HUES64 (cell line): ENCODE data around the gene KLF16.

ENCODE experiments used
- H3K27ac ChIP-seq: 2 replicates; pipeline ENCODE4 v1.7.0; 2013; ENCODE audit warnings: low read depth, low read length, inconsistent platforms
- H3K27me3 ChIP-seq: 2 replicates; pipeline ENCODE4 v1.6.1; 2013; ENCODE audit warnings: mild to moderate bottlenecking, low read length; ENCODE audit not compliant: insufficient read depth
- H3K36me3 ChIP-seq: 2 replicates; pipeline ENCODE4 v1.6.1; 2013; ENCODE audit warnings: mild to moderate bottlenecking, low read length; ENCODE audit not compliant: insufficient read depth
- H3K4me1 ChIP-seq: 2 replicates; pipeline ENCODE4 v1.6.1; 2013; ENCODE audit warnings: mild to moderate bottlenecking, low read length, moderate library complexity; ENCODE audit not compliant: insufficient read depth
- H3K4me3 ChIP-seq: 2 replicates; pipeline ENCODE4 v1.5.1; 2013; ENCODE audit warnings: mild to moderate bottlenecking, low read length, moderate library complexity
- H3K9ac ChIP-seq: 2 replicates; pipeline ENCODE4 v1.6.1; 2013; ENCODE audit warnings: mild to moderate bottlenecking, low read depth, low read length
- H3K9me3 ChIP-seq: 2 replicates; pipeline ENCODE4 v1.6.1; 2013; ENCODE audit warnings: low read depth, low read length; ENCODE audit not compliant: insufficient read depth
- WGBS: fragments of 150-250, 120-280 bp; methylation state at CpG from one replicate; pipeline ENCODE4 v1.1.7; 2013; ENCODE audit warnings: missing lambda C conversion rate; 5-methylcytosine and 5-hydroxymethylcytosine counted together

KLF16 gene

GRCh38 chr19:1865172-1866010 is 2.0 kb upstream of the KLF16 start:
- Histone ChIP-seq H3K4me3 (peak overlapping the region; percentile 76), H3K27ac (peak overlapping the region; percentile 99)
- WGBS, result 87% methylated on average over 17 of the region's 17 CpGs

GRCh38 chr19:1864480-1865171 is 1.2 kb upstream of the KLF16 start:
- H3K4me1 ChIP-seq, result peaks cover 22% of the 10 kb centered on the region
- 5% methylated on average over 52 of the region's 52 CpGs for WGBS

More at GRCh38 chr19:1865172-1866010, 2.0 kb upstream of the KLF16 start:
- H3K9me3 ChIP-seq, result no peaks in the 10 kb centered on the region
- H3K36me3 ChIP-seq, result no peaks in the 10 kb centered on the region
- H3K27me3 ChIP-seq, result peaks cover 23% of the 10 kb centered on the region
- H3K9ac ChIP-seq, result peak overlapping the region; percentile 97
- H3K4me1 ChIP-seq, result peaks cover 16% of the 10 kb centered on the region

GRCh38 chr19:1863638-1864479 is 480 bp upstream of the KLF16 start:
- H3K9ac ChIP-seq, result peak overlapping the region; percentile 97
- H3K4me1 ChIP-seq, result peaks cover 29% of the 10 kb centered on the region
- under 1% methylated on average over 113 of the region's 115 CpGs for WGBS

More at GRCh38 chr19:1864480-1865171, 1.2 kb upstream of the KLF16 start:
- Histone ChIP-seq H3K9ac (peak overlapping the region; percentile 97), H3K36me3 (no peaks in the 10 kb centered on the region), H3K4me3 (peak overlapping the region; percentile 76), H3K27me3 (peaks cover 26% of the 10 kb centered on the region), H3K27ac (peak overlapping the region; percentile 99), H3K9me3 (no peaks in the 10 kb centered on the region)

GRCh38 chr19:1862424-1863327 is 703 bp downstream of the KLF16 start:
- Histone ChIP-seq H3K27me3 (peaks cover 26% of the 10 kb centered on the region), H3K27ac (peak overlapping the region; percentile 85; the same call in 1 of the 2 replicates), H3K4me3 (peak overlapping the region; percentile 78), H3K36me3 (no peaks in the 10 kb centered on the region), H3K9ac (peak overlapping the region; percentile 57), H3K4me1 (peaks cover 34% of the 10 kb centered on the region), H3K9me3 (no peaks in the 10 kb centered on the region)
- WGBS, result under 1% methylated on average over 109 of the region's 109 CpGs

More at GRCh38 chr19:1863638-1864479, 480 bp upstream of the KLF16 start:
- Histone ChIP-seq H3K27ac (peak overlapping the region; percentile 99), H3K27me3 (peaks cover 26% of the 10 kb centered on the region), H3K9me3 (no peaks in the 10 kb centered on the region), H3K36me3 (no peaks in the 10 kb centered on the region), H3K4me3 (peak overlapping the region; percentile 78)

GRCh38 chr19:1862068-1862423 is 1.3 kb downstream of the KLF16 start:
- Histone ChIP-seq H3K4me1 (peaks cover 34% of the 10 kb centered on the region), H3K4me3 (peak overlapping the region; percentile 78), H3K9ac (peak overlapping the region; percentile 57), H3K27me3 (peaks cover 26% of the 10 kb centered on the region), H3K36me3 (no peaks in the 10 kb centered on the region), H3K9me3 (no peaks in the 10 kb centered on the region), H3K27ac (no peak overlapping the region)
- 1% methylated on average over 21 of the region's 21 CpGs for WGBS

- peaks cover 34% of the 10 kb centered on the region for H3K4me1 ChIP-seq
- H3K9me3 ChIP-seq, result no peaks in the 10 kb centered on the region
- H3K27ac ChIP-seq, result no peak overlapping the region
- 5% methylated on average over 23 of the region's 23 CpGs for WGBS
- peak overlapping the region; percentile 57; the same call in 1 of the 2 replicates for H3K9ac ChIP-seq
- H3K27me3 ChIP-seq, result peaks cover 26% of the 10 kb centered on the region
- peak overlapping the region; percentile 78 for H3K4me3 ChIP-seq
- no peaks in the 10 kb centered on the region for H3K36me3 ChIP-seq
Measured at GRCh38 chr19:1861599-1862031, 1.8 kb downstream of the KLF16 start.

- Histone ChIP-seq H3K9ac (peak overlapping the region; percentile 57; the same call in 1 of the 2 replicates), H3K4me1 (peaks cover 39% of the 10 kb centered on the region), H3K9me3 (no peaks in the 10 kb centered on the region), H3K36me3 (no peaks in the 10 kb centered on the region), H3K27ac (no peak overlapping the region; the same call in 1 of the 2 replicates), H3K27me3 (peaks cover 26% of the 10 kb centered on the region), H3K4me3 (peak overlapping the region; percentile 78)
- 11% methylated on average over 28 of the region's 28 CpGs for WGBS
Measured at GRCh38 chr19:1860821-1861598, 2.4 kb downstream of the KLF16 start.

- peak overlapping the region; percentile 78 for H3K4me3 ChIP-seq
- H3K27me3 ChIP-seq, result peaks cover 26% of the 10 kb centered on the region
- peaks cover 45% of the 10 kb centered on the region for H3K4me1 ChIP-seq
- no peaks in the 10 kb centered on the region for H3K9me3 ChIP-seq
- no peak overlapping the region; the same call in 1 of the 2 replicates for H3K27ac ChIP-seq
- H3K36me3 ChIP-seq, result no peaks in the 10 kb centered on the region
- 11% methylated on average over 28 of the region's 32 CpGs for WGBS
- peak overlapping the region; percentile 44; the same call in 1 of the 2 replicates for H3K9ac ChIP-seq
Measured at GRCh38 chr19:1860042-1860775, 3.2 kb downstream of the KLF16 start.

GRCh38 chr19:1859331-1859781 is 4.0 kb downstream of the KLF16 start:
- Histone ChIP-seq H3K4me1 (peaks cover 49% of the 10 kb centered on the region), H3K27me3 (peaks cover 26% of the 10 kb centered on the region), H3K9ac (no peak overlapping the region)

More at GRCh38 chr19:1859331-1859781, 4.0 kb downstream of the KLF16 start:
- Histone ChIP-seq H3K27ac (peak overlapping the region; percentile 46; the same call in 1 of the 2 replicates), H3K9me3 (no peaks in the 10 kb centered on the region), H3K36me3 (no peaks in the 10 kb centered on the region), H3K4me3 (peak overlapping the region; percentile 78)
- WGBS, result 12% methylated on average over 16 of the region's 18 CpGs
